HCT116 (cell line): ENCODE measurements around the gene IQCK. TPM values are rescaled to one million over a fixed set of nuclear protein-coding genes. Genes with fewer than 3 reads are reported as not detected.

Experiments
- ATAC-seq: fragments of 200-7000 bp; cut with Tn5 transposase; 2 replicates; pipeline ENCODE4 v1.9.1; 2020; ENCODE audit warnings: mild to moderate bottlenecking, moderate library complexity
- BruUV-seq: library from RNA; stranded (reverse); fragments of 400-500 nt; replicated peaks from 2 replicates; lab custom pipeline; 2021; lab: Mats Ljungman, UMichigan
- CTCF ChIA-PET: fragments of 300-600 bp; sonication (Branson Sonifier 250); formaldehyde crosslinking; loops from one replicate; lab custom pipeline; 2021; ENCODE audit warnings: antibody characterized with exemption; lab: Charles Lee
- POLR2A ChIA-PET: fragments of 300-600, 350-600 bp; sonication (Branson Sonifier 250); formaldehyde crosslinking; loops from one replicate; lab custom pipeline; 2021; ENCODE audit warnings: antibody characterized with exemption; lab: Charles Lee
- RAD21 ChIA-PET, 2 experiments: fragments of 300-600 bp; sonication (Branson Sonifier 250); formaldehyde crosslinking; loops; one replicate each; lab custom pipeline; 2023; ENCODE audit warnings: low total read pairs in 2 of 2; ENCODE audit not compliant: uncharacterized antibody in 2 of 2, unreplicated experiment in 2 of 2, low non-redundant PET in 1 of 2; lab: Charles Lee
- DNase-seq: peaks from one replicate; pipeline ENCODE4 v3.0.0-alpha.2; 2010; ENCODE audit warnings: low read depth, low spot score
- H2AFZ ChIP-seq: fragments of 200-600 bp; shearing (Covaris generic), sonication (generic); 2 replicates; pipeline ENCODE4 v1.6.1; 2017; ENCODE audit warnings: low read depth, mixed run types, mixed read lengths, antibody characterized with exemption, low read length; ENCODE audit not compliant: poor library complexity, severe bottlenecking
- H3K27ac ChIP-seq: 2 replicates; pipeline ENCODE4 v1.5.1; 2012; ENCODE audit warnings: low read depth, low read length
- H3K27me3 ChIP-seq: fragments of 200-600 bp; sonication (generic); 2 replicates; pipeline ENCODE4 v1.6.1; 2016; ENCODE audit warnings: mixed run types, low read length, mixed read lengths; ENCODE audit not compliant: insufficient read depth
- H3K36me3 ChIP-seq, 2 experiments: fragments of 200-500 bp in 1 of 2; fragments of 200-600 bp in 1 of 2; sonication (Bioruptor generic) in 1 of 2; sonication (generic) in 1 of 2; 2 replicates each; pipeline versions ENCODE4 v1.5.1 to v1.6.1; 2014 to 2016; ENCODE audit warnings: low read length in 2 of 2, inconsistent platforms in 1 of 2, mixed read lengths in 1 of 2, mixed run types in 1 of 2; ENCODE audit not compliant: insufficient read depth in 2 of 2, control insufficient read depth in 1 of 2
- H3K4me1 ChIP-seq, 2 experiments: fragments of 200-600 bp in 1 of 2; sonication (generic) in 1 of 2; 2 replicates each; pipeline versions ENCODE4 v1.5.1 to v1.6.1; 2012 to 2017; ENCODE audit warnings: low read length in 2 of 2, inconsistent platforms in 1 of 2, mild to moderate bottlenecking in 1 of 2, mixed read lengths in 1 of 2, mixed run types in 1 of 2, moderate library complexity in 1 of 2; ENCODE audit not compliant: insufficient read depth in 2 of 2, control insufficient read depth in 1 of 2
- H3K4me2 ChIP-seq: fragments of 200-600 bp; sonication (generic); 2 replicates; pipeline ENCODE4 v1.6.1; 2017; ENCODE audit warnings: mixed run types, low read length, mixed read lengths
- H3K4me3 ChIP-seq, 2 experiments: fragments of 200-600 bp in 1 of 2; sonication (generic) in 1 of 2; replicated peaks in 1 of 2; 2 replicates each; pipeline ENCODE4 v1.5.1; 2011 to 2016; ENCODE audit warnings: low read length in 2 of 2, control low read depth in 1 of 2, low read depth in 1 of 2, mild to moderate bottlenecking in 1 of 2, mixed read lengths in 1 of 2, mixed run types in 1 of 2
- H3K79me2 ChIP-seq: fragments of 200-600 bp; sonication (generic); 2 replicates; pipeline ENCODE4 v1.6.1; 2017; ENCODE audit warnings: mild to moderate bottlenecking, mixed run types, low read length, moderate library complexity, mixed read lengths; ENCODE audit not compliant: insufficient read depth
- H3K9ac ChIP-seq: fragments of 200-600 bp; sonication (generic); 2 replicates; pipeline ENCODE4 v1.6.1; 2016; ENCODE audit warnings: low read length, mixed read lengths
- H3K9me2 ChIP-seq: fragments of 200-600 bp; sonication (generic), shearing (Covaris generic); 2 replicates; pipeline ENCODE4 v1.6.1; 2017; ENCODE audit warnings: mixed run types, mild to moderate bottlenecking, moderate library complexity; ENCODE audit not compliant: insufficient read depth
- H3K9me3 ChIP-seq, 2 experiments: fragments of 200-500 bp in 1 of 2; fragments of 200-600 bp in 1 of 2; sonication (Bioruptor generic) in 1 of 2; sonication (generic) in 1 of 2; 2 replicates each; pipeline ENCODE4 v1.6.1; 2014 to 2017; ENCODE audit warnings: low read length in 2 of 2, mixed read lengths in 2 of 2, inconsistent platforms in 1 of 2, low read depth in 1 of 2, mild to moderate bottlenecking in 1 of 2, mixed run types in 1 of 2, moderate library complexity in 1 of 2; ENCODE audit not compliant: control insufficient read depth in 1 of 2, insufficient read depth in 1 of 2
- H4K20me1 ChIP-seq: fragments of 200-600 bp; sonication (generic), shearing (Covaris generic); 2 replicates; pipeline ENCODE4 v1.6.1; 2017; ENCODE audit warnings: mixed run types, mild to moderate bottlenecking, moderate library complexity; ENCODE audit not compliant: insufficient read depth
- CBX3 ChIP-seq: IDR thresholded peaks from 2 replicates; pipeline ENCODE4 v1.6.1; 2012; ENCODE audit warnings: low read depth
- CEBPB ChIP-seq: IDR thresholded peaks from 2 replicates; pipeline ENCODE4 v1.6.1; 2012; ENCODE audit warnings: low read depth
- EGR1 ChIP-seq: IDR thresholded peaks from 2 replicates; pipeline ENCODE4 v1.6.1; 2012; ENCODE audit warnings: low read depth
- ELF1 ChIP-seq: IDR thresholded peaks from 2 replicates; pipeline ENCODE4 v1.6.1; 2012; ENCODE audit warnings: low read depth, borderline replicate concordance
- JUND ChIP-seq: IDR thresholded peaks from 2 replicates; pipeline ENCODE4 v1.6.1; 2012
- POLR2A ChIP-seq: IDR thresholded peaks from 2 replicates; pipeline ENCODE4 v1.7.0; 2011; ENCODE audit warnings: borderline replicate concordance; ENCODE audit not compliant: insufficient read depth, insufficient read length; ENCODE audit errors: extremely low read depth
- RAD21 ChIP-seq: IDR thresholded peaks from 2 replicates; pipeline ENCODE4 v1.6.1; 2012; ENCODE audit warnings: low read depth, mild to moderate bottlenecking
- TCF7L2 ChIP-seq: IDR thresholded peaks from 2 replicates; pipeline ENCODE4 v1.7.0; 2011; ENCODE audit warnings: borderline replicate concordance, inconsistent platforms; ENCODE audit not compliant: insufficient read depth, insufficient read length; ENCODE audit errors: extremely low read depth
- YY1 ChIP-seq: IDR thresholded peaks from 2 replicates; pipeline ENCODE4 v1.6.1; 2011; ENCODE audit warnings: low read length, low read depth, moderate library complexity, mild to moderate bottlenecking; ENCODE audit not compliant: insufficient replicate concordance; ENCODE audit errors: extremely low read depth
- ZNF274 ChIP-seq: fragments of 200-500 bp; sonication (Bioruptor generic); IDR thresholded peaks from 2 replicates; pipeline ENCODE4 v1.6.1; 2014; ENCODE audit warnings: mild to moderate bottlenecking, low read depth, low read length, inconsistent platforms
- intact Hi-C: fragments of 100-400 bp; cut with micrococcal nuclease; formaldehyde crosslinking; loops from 2 replicates; pipeline ENCODE4 v1.10.0; 2022
- total RNA-seq: library from RNA; stranded (reverse); gene quantifications from one replicate; pipeline ENCODE4 v1.2.1, GENCODE V29; 2021; ENCODE audit not compliant: unreplicated experiment
- TF ChIP-seq, protein P1 (sequence below): IDR thresholded peaks from 2 replicates; pipeline ENCODE4 v1.6.1; 2012
- TF ChIP-seq, protein P2 (sequence below), 3 experiments: fragments of 200-600 bp in 1 of 3; sonication (generic) in 1 of 3; IDR thresholded peaks in 2 of 3; conservative IDR thresholded peaks in 1 of 3; 2 replicates each; pipeline ENCODE4 v1.5.1; 2012 to 2017; ENCODE audit warnings: low read depth in 2 of 3, low read length in 2 of 3, antibody characterized with exemption in 1 of 3, borderline replicate concordance in 1 of 3, control low read depth in 1 of 3, mild to moderate bottlenecking in 1 of 3, mixed read lengths in 1 of 3, mixed run types in 1 of 3, moderate library complexity in 1 of 3; ENCODE audit not compliant: insufficient read depth in 1 of 3

Gene IQCK
- total RNA-seq, 1 experiment from 2014 or later, result 11.8 TPM

DNA sequence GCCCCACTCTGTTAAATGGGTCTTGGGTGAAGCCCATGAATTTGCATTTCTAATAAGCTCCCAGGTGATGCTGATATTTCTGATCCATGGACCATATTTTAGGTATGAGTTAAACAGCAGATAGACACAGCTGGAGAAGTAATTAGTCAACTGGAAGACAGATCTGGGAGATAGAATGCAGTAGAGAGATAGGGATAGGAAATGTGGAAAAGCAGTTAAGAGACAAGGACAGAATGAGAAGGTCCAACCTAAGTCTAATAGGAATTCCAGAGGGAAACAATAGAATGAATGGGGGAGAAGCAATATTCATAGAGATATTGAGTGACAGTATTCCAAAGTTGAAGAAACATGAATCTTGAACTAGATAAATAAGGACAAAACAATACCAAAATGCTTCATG is 94.9 kb downstream of the IQCK start:
- H3K4me1 ChIP-seq, result peaks cover 8 to 16% of the 10 kb centered on the region in 2 experiments; a peak in 3 of 4 replicates
- no peak for ATAC-seq
- H3K27me3 ChIP-seq, result no peaks in the 10 kb centered on the region
- H3K4me3 ChIP-seq, result no peak overlapping the region
- no peaks in the 10 kb centered on the region for H4K20me1 ChIP-seq
- no peak overlapping the region for H3K27ac ChIP-seq
- no peaks in the 10 kb centered on the region for H3K79me2 ChIP-seq
- ChIA-PET RAD21 (no interaction called here), CTCF (no interaction called here), POLR2A (no interaction called here)
- H3K9me2 ChIP-seq, result no peaks in the 10 kb centered on the region
- intact Hi-C loops, result no loop called here
- H3K9ac ChIP-seq, result no peak overlapping the region
- H3K4me2 ChIP-seq, result no peak overlapping the region
- no TSS peak for BruUV-seq
- no peaks in the 10 kb centered on the region for H3K9me3 ChIP-seq
- no peaks in the 10 kb centered on the region for H3K36me3 ChIP-seq
- TF ChIP-seq JUND (no peak), CBX3 (no peak), ZNF274 (no peak), TCF7L2 (no peak), ELF1 (no peak), YY1 (no peak), RAD21 (no peak), EGR1 (no peak), CEBPB (no peak), POLR2A (no peak)
- TF ChIP-seq, protein P1, sequence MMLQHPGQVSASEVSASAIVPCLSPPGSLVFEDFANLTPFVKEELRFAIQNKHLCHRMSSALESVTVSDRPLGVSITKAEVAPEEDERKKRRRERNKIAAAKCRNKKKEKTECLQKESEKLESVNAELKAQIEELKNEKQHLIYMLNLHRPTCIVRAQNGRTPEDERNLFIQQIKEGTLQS, result no peak
- TF ChIP-seq, protein P2, sequence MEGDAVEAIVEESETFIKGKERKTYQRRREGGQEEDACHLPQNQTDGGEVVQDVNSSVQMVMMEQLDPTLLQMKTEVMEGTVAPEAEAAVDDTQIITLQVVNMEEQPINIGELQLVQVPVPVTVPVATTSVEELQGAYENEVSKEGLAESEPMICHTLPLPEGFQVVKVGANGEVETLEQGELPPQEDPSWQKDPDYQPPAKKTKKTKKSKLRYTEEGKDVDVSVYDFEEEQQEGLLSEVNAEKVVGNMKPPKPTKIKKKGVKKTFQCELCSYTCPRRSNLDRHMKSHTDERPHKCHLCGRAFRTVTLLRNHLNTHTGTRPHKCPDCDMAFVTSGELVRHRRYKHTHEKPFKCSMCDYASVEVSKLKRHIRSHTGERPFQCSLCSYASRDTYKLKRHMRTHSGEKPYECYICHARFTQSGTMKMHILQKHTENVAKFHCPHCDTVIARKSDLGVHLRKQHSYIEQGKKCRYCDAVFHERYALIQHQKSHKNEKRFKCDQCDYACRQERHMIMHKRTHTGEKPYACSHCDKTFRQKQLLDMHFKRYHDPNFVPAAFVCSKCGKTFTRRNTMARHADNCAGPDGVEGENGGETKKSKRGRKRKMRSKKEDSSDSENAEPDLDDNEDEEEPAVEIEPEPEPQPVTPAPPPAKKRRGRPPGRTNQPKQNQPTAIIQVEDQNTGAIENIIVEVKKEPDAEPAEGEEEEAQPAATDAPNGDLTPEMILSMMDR (IDR thresholded peaks at IDR 0.05 in 2 of 3, conservative IDR thresholded peaks at IDR 0.05 in 1 of 3; ENCODE audit: borderline replicate concordance in 1 of 3, insufficient read depth in 1 of 3, low read depth in 2 of 3, low read length in 2 of 3), result no peak
- no peak for DNase-seq
- H2AFZ ChIP-seq, result no peak overlapping the region
